ENCODE results near the gene FBXO48.

Gene FBXO48

DNA sequence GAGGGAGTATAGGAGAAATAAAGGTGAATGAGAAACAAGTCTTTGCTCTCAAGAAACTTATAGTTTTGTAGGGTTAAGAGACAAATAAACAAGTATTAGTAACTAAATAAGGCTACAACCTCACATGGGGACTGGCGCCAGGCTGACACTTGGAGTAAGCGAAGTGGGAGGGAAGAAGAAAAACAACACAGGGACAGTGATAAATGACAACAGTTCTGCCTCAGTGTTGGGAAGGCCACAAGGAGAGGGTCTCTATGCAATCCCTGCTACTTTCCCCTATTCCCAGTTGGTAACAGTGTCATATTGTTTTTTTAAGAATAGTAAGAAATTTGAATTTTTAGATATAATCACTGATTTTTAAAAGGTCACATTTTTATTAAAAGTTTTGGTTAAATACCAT lies 4.3 kb upstream of the FBXO48 start (continued):
- TF ChIP-seq, protein P1, sequence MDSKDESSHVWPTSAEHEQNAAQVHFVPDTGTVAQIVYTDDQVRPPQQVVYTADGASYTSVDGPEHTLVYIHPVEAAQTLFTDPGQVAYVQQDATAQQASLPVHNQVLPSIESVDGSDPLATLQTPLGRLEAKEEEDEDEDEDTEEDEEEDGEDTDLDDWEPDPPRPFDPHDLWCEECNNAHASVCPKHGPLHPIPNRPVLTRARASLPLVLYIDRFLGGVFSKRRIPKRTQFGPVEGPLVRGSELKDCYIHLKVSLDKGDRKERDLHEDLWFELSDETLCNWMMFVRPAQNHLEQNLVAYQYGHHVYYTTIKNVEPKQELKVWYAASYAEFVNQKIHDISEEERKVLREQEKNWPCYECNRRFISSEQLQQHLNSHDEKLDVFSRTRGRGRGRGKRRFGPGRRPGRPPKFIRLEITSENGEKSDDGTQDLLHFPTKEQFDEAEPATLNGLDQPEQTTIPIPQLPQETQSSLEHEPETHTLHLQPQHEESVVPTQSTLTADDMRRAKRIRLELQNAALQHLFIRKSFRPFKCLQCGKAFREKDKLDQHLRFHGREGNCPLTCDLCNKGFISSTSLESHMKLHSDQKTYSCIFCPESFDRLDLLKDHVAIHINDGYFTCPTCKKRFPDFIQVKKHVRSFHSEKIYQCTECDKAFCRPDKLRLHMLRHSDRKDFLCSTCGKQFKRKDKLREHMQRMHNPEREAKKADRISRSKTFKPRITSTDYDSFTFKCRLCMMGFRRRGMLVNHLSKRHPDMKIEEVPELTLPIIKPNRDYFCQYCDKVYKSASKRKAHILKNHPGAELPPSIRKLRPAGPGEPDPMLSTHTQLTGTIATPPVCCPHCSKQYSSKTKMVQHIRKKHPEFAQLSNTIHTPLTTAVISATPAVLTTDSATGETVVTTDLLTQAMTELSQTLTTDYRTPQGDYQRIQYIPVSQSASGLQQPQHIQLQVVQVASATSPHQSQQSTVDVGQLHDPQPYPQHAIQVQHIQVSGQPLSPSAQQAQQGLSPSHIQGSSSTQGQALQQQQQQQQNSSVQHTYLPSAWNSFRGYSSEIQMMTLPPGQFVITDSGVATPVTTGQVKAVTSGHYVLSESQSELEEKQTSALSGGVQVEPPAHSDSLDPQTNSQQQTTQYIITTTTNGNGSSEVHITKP (tag by site-specific recombination; IDR thresholded peaks at IDR 0.05), result no peak
- no peak for TF ChIP-seq GLI4 (tag by site-specific recombination; IDR thresholded peaks at IDR 0.05)

DNA sequence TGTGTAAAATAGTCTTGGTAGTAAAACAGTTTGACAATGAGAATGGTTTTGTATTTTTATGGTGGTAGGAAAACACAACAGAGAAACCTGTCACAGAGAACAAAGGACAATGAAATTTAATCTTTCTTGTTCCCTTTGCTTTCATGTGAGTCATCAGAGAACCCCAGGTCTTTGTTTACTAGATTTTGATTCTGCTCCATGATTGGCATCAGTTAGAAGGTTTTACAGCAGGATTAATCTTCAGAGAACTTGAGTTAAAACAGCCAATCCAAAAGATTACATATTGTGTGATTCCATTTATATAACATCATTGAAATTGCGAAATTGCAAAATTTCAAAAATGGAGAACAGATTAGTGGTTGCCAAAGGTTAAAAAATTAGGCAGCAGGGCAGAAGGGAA lies 2.8 kb upstream of the FBXO48 start:
- CTCF ChIA-PET, result no interaction called here
- Histone ChIP-seq H3K36me3 (ENCODE audit: control insufficient read depth in 2 of 2, insufficient read depth in 1 of 2, low read length in 2 of 2) (no peaks in the 10 kb centered on the region), H3K4me1 (ENCODE audit: control insufficient read depth, insufficient read depth, low read length) (peaks cover 10% of the 10 kb centered on the region; the same call in 1 of the 2 replicates), H3K27ac (ENCODE audit: extremely low read depth, low read depth, low read length) (no peak overlapping the region), H3K4me3 (ENCODE audit: low read depth, low read length) (no peak overlapping the region), H3K9me3 (ENCODE audit: control insufficient read depth, insufficient read depth, low read depth, low read length) (no peaks in the 10 kb centered on the region)
- TF ChIP-seq, protein P2, sequence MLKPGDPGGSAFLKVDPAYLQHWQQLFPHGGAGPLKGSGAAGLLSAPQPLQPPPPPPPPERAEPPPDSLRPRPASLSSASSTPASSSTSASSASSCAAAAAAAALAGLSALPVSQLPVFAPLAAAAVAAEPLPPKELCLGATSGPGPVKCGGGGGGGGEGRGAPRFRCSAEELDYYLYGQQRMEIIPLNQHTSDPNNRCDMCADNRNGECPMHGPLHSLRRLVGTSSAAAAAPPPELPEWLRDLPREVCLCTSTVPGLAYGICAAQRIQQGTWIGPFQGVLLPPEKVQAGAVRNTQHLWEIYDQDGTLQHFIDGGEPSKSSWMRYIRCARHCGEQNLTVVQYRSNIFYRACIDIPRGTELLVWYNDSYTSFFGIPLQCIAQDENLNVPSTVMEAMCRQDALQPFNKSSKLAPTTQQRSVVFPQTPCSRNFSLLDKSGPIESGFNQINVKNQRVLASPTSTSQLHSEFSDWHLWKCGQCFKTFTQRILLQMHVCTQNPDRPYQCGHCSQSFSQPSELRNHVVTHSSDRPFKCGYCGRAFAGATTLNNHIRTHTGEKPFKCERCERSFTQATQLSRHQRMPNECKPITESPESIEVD (tag by site-specific recombination; IDR thresholded peaks at IDR 0.05), result peak; percentile 62
- TF ChIP-seq TCF7L2 (IDR thresholded peaks at IDR 0.05; ENCODE audit: borderline replicate concordance, low read depth, low read length) (peak; percentile 61; the same call in 1 of the 2 replicates), SCRT1 (tag by site-specific recombination; IDR thresholded peaks at IDR 0.05; ENCODE audit: borderline replicate concordance) (no peak), OSR2 (tag by site-specific recombination; IDR thresholded peaks at IDR 0.05) (no peak), ZEB2 (tag by site-specific recombination; IDR thresholded peaks at IDR 0.05) (no peak)
- POLR2A ChIA-PET, result no interaction called here

DNA sequence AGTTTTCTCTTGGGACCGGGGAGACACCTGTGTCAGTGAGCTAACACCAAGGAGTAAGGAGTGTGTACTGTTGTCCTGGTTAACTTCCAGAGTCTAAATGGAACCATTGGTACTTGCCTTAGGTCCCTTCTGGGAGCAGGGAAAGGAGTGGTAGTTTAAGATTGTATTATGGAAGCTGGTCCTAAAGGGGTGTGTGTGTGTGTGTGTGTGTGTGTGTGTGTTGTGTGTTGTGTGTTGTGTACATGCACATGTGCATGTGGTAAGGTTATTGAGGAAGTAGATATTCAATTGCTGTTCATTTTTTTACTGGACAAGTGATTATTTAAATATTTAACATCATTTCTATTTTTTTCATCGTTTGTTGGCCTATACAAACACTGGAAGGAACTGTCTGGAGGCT lies 1.7 kb upstream of the FBXO48 start:
- Histone ChIP-seq H3K4me3 (ENCODE audit: low read depth, low read length) (no peak overlapping the region), H3K36me3 (ENCODE audit: control insufficient read depth in 2 of 2, insufficient read depth in 1 of 2, low read length in 2 of 2) (no peaks in the 10 kb centered on the region), H3K27ac (ENCODE audit: extremely low read depth, low read depth, low read length) (no peak overlapping the region), H3K9me3 (ENCODE audit: control insufficient read depth, insufficient read depth, low read depth, low read length) (no peaks in the 10 kb centered on the region), H3K4me1 (ENCODE audit: control insufficient read depth, insufficient read depth, low read length) (peaks cover 10% of the 10 kb centered on the region; the same call in 1 of the 2 replicates)
- ChIA-PET POLR2A (no interaction called here), CTCF (interaction anchor here (0.7 to 1.9 kb wide), 3 partner anchors 9 to 284 kb away, joined by 3 to 5 read pairs (median 3); no protein-coding TSS in a partner anchor)
- TF ChIP-seq, protein P3, sequence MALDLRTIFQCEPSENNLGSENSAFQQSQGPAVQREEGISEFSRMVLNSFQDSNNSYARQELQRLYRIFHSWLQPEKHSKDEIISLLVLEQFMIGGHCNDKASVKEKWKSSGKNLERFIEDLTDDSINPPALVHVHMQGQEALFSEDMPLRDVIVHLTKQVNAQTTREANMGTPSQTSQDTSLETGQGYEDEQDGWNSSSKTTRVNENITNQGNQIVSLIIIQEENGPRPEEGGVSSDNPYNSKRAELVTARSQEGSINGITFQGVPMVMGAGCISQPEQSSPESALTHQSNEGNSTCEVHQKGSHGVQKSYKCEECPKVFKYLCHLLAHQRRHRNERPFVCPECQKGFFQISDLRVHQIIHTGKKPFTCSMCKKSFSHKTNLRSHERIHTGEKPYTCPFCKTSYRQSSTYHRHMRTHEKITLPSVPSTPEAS (tag by site-specific recombination; IDR thresholded peaks at IDR 0.05), result peak; percentile 33; the same call in 1 of the 2 replicates
- TF ChIP-seq ZNF473 (tag by site-specific recombination; IDR thresholded peaks at IDR 0.05), result no peak
- TF ChIP-seq ZNF211 (tag by site-specific recombination; IDR thresholded peaks at IDR 0.05; ENCODE audit: low read depth), result no peak
- peak; percentile 12; the same call in 1 of the 2 replicates for TF ChIP-seq ZNF335 (tag by site-specific recombination; conservative IDR thresholded peaks at IDR 0.05)

DNA sequence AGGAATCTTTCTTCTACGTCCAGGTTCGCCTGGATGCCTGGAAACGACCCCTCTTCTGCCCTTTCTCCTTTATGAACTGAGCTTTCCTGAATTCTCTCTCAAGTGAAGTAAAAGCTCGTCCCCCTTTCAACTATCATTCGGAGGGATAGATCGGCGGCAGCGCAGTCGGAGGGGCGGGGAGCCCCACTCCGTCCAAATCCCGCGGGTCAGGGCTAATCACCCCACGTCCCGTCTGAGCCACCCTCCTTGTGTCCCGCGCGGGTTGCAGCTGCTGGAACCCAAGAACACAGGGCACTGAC lies 367 bp downstream of the FBXO48 start:
- no peaks in the 10 kb centered on the region for H3K9me3 ChIP-seq (ENCODE audit: control insufficient read depth, insufficient read depth, low read depth, low read length)
- H3K36me3 ChIP-seq (ENCODE audit: control insufficient read depth in 2 of 2, insufficient read depth in 1 of 2, low read length in 2 of 2), result no peaks in the 10 kb centered on the region
- POLR2A ChIA-PET, result interaction anchor here (0.8 to 1.2 kb wide), 7 partner anchors 9 to 462 kb away, joined by 3 to 4 read pairs (median 3); no protein-coding TSS in a partner anchor
- CTCF ChIA-PET, result interaction anchor here (0.6 to 3.9 kb wide), 7 partner anchors 21 to 634 kb away, joined by 3 to 20 read pairs (median 4); no protein-coding TSS in a partner anchor
- peaks cover 10% of the 10 kb centered on the region; the same call in 1 of the 2 replicates for H3K4me1 ChIP-seq (ENCODE audit: control insufficient read depth, insufficient read depth, low read length)
- peak overlapping the region; percentile 100 for H3K4me3 ChIP-seq (ENCODE audit: low read depth, low read length)
- peak overlapping the region; percentile 77 for H3K27ac ChIP-seq (ENCODE audit: extremely low read depth, low read depth, low read length)
- 0 out of 2 replicates have a peak, but pooled peaks have one; percentile 22 for TF ChIP-seq ZNF501 (tag by site-specific recombination; IDR thresholded peaks at IDR 0.05)
- TF ChIP-seq PRDM1 (tag by site-specific recombination; IDR thresholded peaks at IDR 0.05), result peak; percentile 77
- no peak for TF ChIP-seq ZNF169 (tag by site-specific recombination; IDR thresholded peaks at IDR 0.05)
- peak; percentile 28; the same call in 1 of the 2 replicates for TF ChIP-seq ZBTB48 (tag by site-specific recombination; IDR thresholded peaks at IDR 0.05)
- TF ChIP-seq, protein P4, sequence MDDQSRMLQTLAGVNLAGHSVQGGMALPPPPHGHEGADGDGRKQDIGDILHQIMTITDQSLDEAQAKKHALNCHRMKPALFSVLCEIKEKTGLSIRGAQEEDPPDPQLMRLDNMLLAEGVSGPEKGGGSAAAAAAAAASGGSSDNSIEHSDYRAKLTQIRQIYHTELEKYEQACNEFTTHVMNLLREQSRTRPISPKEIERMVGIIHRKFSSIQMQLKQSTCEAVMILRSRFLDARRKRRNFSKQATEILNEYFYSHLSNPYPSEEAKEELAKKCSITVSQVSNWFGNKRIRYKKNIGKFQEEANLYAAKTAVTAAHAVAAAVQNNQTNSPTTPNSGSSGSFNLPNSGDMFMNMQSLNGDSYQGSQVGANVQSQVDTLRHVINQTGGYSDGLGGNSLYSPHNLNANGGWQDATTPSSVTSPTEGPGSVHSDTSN (CRISPR knock-in tag; IDR thresholded peaks at IDR 0.05), result 0 out of 2 replicates have a peak, but pooled peaks have one; percentile 73
- TF ChIP-seq OSR2 (tag by site-specific recombination; IDR thresholded peaks at IDR 0.05), result no peak
- TF ChIP-seq, protein P5, sequence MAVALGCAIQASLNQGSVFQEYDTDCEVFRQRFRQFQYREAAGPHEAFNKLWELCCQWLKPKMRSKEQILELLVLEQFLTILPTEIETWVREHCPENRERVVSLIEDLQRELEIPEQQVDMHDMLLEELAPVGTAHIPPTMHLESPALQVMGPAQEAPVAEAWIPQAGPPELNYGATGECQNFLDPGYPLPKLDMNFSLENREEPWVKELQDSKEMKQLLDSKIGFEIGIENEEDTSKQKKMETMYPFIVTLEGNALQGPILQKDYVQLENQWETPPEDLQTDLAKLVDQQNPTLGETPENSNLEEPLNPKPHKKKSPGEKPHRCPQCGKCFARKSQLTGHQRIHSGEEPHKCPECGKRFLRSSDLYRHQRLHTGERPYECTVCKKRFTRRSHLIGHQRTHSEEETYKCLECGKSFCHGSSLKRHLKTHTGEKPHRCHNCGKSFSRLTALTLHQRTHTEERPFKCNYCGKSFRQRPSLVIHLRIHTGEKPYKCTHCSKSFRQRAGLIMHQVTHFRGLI (tag by site-specific recombination; IDR thresholded peaks at IDR 0.05), result no peak
- no peak for TF ChIP-seq ZNF140 (tag by site-specific recombination; IDR thresholded peaks at IDR 0.05)
- TF ChIP-seq, protein P6, sequence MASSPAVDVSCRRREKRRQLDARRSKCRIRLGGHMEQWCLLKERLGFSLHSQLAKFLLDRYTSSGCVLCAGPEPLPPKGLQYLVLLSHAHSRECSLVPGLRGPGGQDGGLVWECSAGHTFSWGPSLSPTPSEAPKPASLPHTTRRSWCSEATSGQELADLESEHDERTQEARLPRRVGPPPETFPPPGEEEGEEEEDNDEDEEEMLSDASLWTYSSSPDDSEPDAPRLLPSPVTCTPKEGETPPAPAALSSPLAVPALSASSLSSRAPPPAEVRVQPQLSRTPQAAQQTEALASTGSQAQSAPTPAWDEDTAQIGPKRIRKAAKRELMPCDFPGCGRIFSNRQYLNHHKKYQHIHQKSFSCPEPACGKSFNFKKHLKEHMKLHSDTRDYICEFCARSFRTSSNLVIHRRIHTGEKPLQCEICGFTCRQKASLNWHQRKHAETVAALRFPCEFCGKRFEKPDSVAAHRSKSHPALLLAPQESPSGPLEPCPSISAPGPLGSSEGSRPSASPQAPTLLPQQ (tag by site-specific recombination; IDR thresholded peaks at IDR 0.05), result 0 out of 2 replicates have a peak, but pooled peaks have one; percentile 11

All from HEK293 (cell line).